Cardiac muscle cell (in vitro differentiated cells and primary cell): Measurements from ENCODE around the gene PTPRZ1. TPM values are rescaled to one million over a fixed set of nuclear protein-coding genes. Genes with fewer than 3 reads are reported as not detected.

Source experiments
- DNase-seq, 2 donors: peaks; one replicate each; pipeline versions ENCODE4 v3.0.0 to v3.0.0-alpha.2; 2010 to 2017; ENCODE audit warnings: low read depth in 1 of 2, low spot score in 1 of 2
- H3K27ac ChIP-seq: fragments of 200-600 bp; sonication (generic); 2 replicates; pipeline ENCODE4 v1.5.1; 2016
- H3K27me3 ChIP-seq: fragments of 200-600 bp; sonication (generic); 2 replicates; pipeline ENCODE4 v1.6.0; 2016; ENCODE audit warnings: control low read depth
- H3K36me3 ChIP-seq: fragments of 200-600 bp; sonication (generic); 2 replicates; pipeline ENCODE4 v1.5.1; 2016; ENCODE audit warnings: control low read depth
- H3K4me1 ChIP-seq: fragments of 200-600 bp; sonication (generic); 2 replicates; pipeline ENCODE4 v1.8.1; 2017; ENCODE audit warnings: low read depth, mild to moderate bottlenecking, mixed run types
- H3K4me3 ChIP-seq: fragments of 200-600 bp; sonication (generic); 2 replicates; pipeline ENCODE4 v1.5.1; 2016; ENCODE audit warnings: mild to moderate bottlenecking
- H3K9me3 ChIP-seq: fragments of 200-600 bp; sonication (generic); 2 replicates; pipeline ENCODE4 v1.5.1; 2017; ENCODE audit warnings: low read depth, mild to moderate bottlenecking, control low read depth
- CTCF ChIP-seq: IDR thresholded peaks from 2 replicates; pipeline ENCODE4 v1.5.1; 2012; ENCODE audit warnings: low read depth, mild to moderate bottlenecking, low read length
- polyA plus RNA-seq: library from polyadenylated mRNA; unstranded; fragments of >200 nt; fragmentation: Nextera tagmentation; extraction: Ambion mirVana; gene quantifications from 2 replicates; pipeline ENCODE4 v1.2.1, GENCODE V29; 2016
- total RNA-seq: library from RNA; depleted of rRNA; stranded (reverse); fragments of >200 nt; gene quantifications from 2 replicates; pipeline ENCODE4 v1.2.3, GENCODE V29; 2016

Gene PTPRZ1
- total and polyA plus RNA-seq, 2 experiments from 2014 or later: 0.33 to 0.57 TPM

GRCh38 chr7:122006687-122007086 lies 133.7 kb downstream of the PTPRZ1 start:
- Histone ChIP-seq H3K4me3 (no peak overlapping the region), H3K9me3 (no peaks in the 10 kb centered on the region), H3K27ac (no peak overlapping the region), H3K27me3 (no peaks in the 10 kb centered on the region), H3K36me3 (no peaks in the 10 kb centered on the region), H3K4me1 (no peaks in the 10 kb centered on the region)
- no peak for DNase-seq
- TF ChIP-seq CTCF: no peak

GRCh38 chr7:122010116-122010515 lies 137.2 kb downstream of the PTPRZ1 start:
- H3K4me1 ChIP-seq: no peaks in the 10 kb centered on the region
- no peak overlapping the region for H3K27ac ChIP-seq
- TF ChIP-seq CTCF: no peak
- H3K4me3 ChIP-seq: no peak overlapping the region
- no peak for DNase-seq
- no peaks in the 10 kb centered on the region for H3K27me3 ChIP-seq
- no peaks in the 10 kb centered on the region for H3K36me3 ChIP-seq
- no peaks in the 10 kb centered on the region for H3K9me3 ChIP-seq

DNA sequence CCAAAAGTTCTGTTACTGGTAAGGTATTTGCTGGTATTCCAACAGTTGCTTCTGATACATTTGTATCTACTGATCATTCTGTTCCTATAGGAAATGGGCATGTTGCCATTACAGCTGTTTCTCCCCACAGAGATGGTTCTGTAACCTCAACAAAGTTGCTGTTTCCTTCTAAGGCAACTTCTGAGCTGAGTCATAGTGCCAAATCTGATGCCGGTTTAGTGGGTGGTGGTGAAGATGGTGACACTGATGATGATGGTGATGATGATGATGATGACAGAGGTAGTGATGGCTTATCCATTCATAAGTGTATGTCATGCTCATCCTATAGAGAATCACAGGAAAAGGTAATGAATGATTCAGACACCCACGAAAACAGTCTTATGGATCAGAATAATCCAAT lies 140.1 kb downstream of the PTPRZ1 start:
- H3K4me1 ChIP-seq: no peaks in the 10 kb centered on the region
- H3K27ac ChIP-seq: no peak overlapping the region
- H3K4me3 ChIP-seq: no peak overlapping the region
- no peaks in the 10 kb centered on the region for H3K27me3 ChIP-seq
- no peak for TF ChIP-seq CTCF
- H3K9me3 ChIP-seq: no peaks in the 10 kb centered on the region
- H3K36me3 ChIP-seq: no peaks in the 10 kb centered on the region
- no peak for DNase-seq

- no peaks in the 10 kb centered on the region for H3K27me3 ChIP-seq
- no peaks in the 10 kb centered on the region for H3K36me3 ChIP-seq
- no peak overlapping the region for H3K27ac ChIP-seq
- no peaks in the 10 kb centered on the region for H3K4me1 ChIP-seq
- DNase-seq: no peak
- no peaks in the 10 kb centered on the region for H3K9me3 ChIP-seq
- H3K4me3 ChIP-seq: no peak overlapping the region
- no peak for TF ChIP-seq CTCF
Measured at GRCh38 chr7:122013630-122014029, 140.7 kb downstream of the PTPRZ1 start.

GRCh38 chr7:122014697-122015096 lies 141.7 kb downstream of the PTPRZ1 start:
- H3K4me3 ChIP-seq: no peak overlapping the region
- H3K4me1 ChIP-seq: no peaks in the 10 kb centered on the region
- no peak overlapping the region for H3K27ac ChIP-seq
- H3K27me3 ChIP-seq: no peaks in the 10 kb centered on the region
- H3K9me3 ChIP-seq: no peaks in the 10 kb centered on the region
- no peaks in the 10 kb centered on the region for H3K36me3 ChIP-seq
- DNase-seq: peak in 1 of 2 donors; percentile 7
- TF ChIP-seq CTCF: no peak

DNA sequence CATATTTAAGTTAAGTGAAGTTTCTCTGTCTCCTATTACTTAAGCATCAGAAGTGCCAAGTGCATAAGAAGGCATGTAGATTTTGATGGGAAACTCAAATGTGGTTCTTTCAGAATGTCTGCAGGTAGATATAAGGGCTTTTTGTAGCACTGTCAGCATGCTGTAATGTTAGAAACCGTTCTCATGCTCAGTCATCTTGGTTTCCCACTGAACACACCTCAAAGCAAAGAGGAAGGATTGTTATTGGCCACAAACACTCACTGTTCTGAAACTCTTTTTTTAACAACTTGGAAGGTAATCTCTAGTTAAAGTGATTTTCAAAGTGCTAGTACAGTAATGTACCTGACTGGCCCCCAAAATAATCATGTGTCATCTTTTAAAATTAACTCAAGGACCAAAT lies 145.1 kb downstream of the PTPRZ1 start:
- Histone ChIP-seq H3K27me3 (no peaks in the 10 kb centered on the region), H3K9me3 (no peaks in the 10 kb centered on the region), H3K36me3 (no peaks in the 10 kb centered on the region), H3K4me1 (no peaks in the 10 kb centered on the region), H3K27ac (no peak overlapping the region), H3K4me3 (no peak overlapping the region)
- no peak for TF ChIP-seq CTCF
- DNase-seq: no peak
